SIG-M5 treated with dmso at 0.1 percent for 504 hours (cell line): ENCODE results near the gene IGDCC3.

Experiments used
- DNase-seq: peaks from one replicate; lab custom pipeline; 2025; ENCODE audit not compliant: unreplicated experiment; lab: John Stamatoyannopoulos, UW

Gene IGDCC3

DNA sequence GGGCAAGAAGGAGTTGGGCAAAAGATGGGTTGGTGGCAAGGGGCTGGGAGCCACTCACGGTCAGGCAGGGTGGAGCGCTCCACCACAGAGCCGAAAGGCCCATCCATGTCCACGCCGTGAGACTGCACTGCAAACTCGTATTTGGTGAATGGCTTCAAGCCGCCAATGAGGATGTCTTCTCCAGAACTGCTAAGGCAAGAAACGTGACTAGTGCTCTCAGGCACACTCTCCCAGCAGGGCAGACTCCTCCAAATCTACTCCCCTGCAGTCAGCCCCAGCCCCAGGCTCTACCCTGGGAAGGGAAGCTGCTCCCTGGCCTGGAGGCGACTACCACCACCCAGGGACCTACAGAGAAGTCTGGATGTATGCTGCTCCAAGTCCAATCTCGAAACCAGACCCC, 11.4 kb upstream of the IGDCC3 start:
- DNase-seq, result no peak

DNA sequence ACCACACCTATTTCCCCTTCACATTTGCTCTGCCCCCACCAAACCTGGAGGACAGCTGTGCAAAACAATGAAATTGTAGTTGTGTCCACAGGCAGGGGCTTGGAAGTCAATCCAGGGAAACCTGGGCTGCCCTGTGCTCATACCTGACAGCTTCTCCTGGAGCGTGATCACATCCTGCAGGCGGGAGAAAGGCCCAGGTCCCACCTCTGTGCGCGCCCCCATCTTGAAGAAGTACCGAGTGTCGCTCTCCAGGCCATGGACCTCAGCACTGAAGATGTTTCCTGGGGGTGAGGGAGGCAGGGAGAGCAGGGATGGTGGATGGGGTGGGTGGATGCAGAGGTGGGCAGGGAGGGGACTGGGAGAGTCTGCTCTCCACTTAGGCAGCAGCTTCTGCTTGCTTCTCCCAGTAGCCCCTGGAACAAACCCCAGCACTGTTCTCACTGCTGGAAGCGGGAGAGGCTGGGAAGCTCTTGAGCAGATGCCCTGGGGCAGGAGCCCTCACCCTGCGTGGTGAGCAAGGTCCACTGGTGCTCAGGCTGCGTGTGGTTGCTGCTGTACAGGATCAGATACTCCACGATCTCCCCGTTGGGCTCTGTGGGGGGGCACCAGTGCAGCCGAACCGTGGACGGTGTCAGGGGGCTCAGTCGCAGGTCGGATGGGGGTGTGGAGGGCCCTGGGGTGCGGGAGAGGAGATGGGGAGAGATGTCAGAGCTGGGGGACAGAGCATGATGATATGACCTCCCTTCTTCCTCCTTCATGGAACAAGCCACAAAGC, 10.7 kb upstream of the IGDCC3 start:
- DNase-seq, result no peak

DNA sequence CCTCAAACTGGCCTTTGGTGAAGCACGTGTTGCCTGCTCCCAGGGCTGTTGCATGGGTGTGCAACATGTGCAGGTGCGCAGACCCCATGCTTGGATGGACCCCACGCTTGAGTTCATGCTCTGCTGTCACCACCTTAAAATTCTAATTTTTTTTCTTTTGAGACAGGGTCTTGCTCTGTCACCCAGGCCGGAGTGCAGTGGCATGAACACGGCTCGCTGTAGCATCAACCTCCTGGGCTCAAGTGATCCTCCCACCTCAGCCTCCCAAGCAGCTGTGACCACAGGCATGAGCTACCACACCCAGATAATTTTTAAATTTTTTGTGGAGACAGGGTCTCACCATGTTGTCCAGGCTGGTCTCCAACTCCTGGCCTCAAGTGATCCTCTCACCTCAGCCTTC, 9.1 kb upstream of the IGDCC3 start:
- no peak for DNase-seq

DNA sequence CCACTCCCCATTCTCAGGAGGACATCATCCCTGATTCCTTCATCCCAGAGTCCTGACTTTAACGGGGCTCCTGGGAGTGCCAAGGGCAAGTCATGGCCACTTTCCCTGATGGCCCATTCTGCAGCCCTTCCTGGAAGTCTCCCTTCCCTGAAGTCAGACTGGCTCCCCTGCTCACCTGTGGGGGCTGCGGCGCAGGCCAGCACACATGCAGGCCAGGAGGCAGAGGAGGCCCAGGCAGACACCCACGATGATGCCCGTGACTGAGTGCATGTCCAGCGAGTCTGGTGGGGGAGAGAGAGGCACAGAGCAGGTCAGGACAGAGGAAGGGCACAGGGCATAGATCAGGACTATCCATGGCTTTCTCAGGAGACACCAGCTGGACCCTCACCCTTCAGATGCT, 8.6 kb upstream of the IGDCC3 start:
- no peak for DNase-seq

GRCh38 chr15:65385870-65386258, 8.1 kb upstream of the IGDCC3 start:
- DNase-seq, result no peak

GRCh38 chr15:65384895-65385869, 7.4 kb upstream of the IGDCC3 start:
- peak; percentile 77 for DNase-seq

GRCh38 chr15:65384505-65384894, 6.7 kb upstream of the IGDCC3 start:
- DNase-seq, result no peak

GRCh38 chr15:65383991-65384390, 6.2 kb upstream of the IGDCC3 start:
- no peak for DNase-seq

DNA sequence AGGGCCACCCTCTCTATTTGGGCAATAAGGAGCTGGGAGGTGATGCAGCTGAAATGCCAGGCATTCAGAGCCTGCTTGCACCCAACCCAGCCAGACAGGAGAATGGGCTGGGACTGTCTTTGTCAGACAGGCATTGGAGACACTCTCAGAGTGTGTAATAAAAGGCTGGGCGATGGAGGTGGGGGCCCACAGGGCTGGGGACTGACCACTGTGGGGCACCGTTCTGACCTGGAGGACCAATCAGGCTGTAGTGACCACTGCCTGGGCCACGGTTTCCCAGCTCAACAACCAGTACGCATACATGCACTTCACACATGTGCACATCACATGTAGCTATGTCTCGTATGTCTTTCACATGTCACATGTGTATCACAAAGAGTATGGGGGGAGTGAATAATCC, 5.7 kb upstream of the IGDCC3 start:
- no peak for DNase-seq

DNA sequence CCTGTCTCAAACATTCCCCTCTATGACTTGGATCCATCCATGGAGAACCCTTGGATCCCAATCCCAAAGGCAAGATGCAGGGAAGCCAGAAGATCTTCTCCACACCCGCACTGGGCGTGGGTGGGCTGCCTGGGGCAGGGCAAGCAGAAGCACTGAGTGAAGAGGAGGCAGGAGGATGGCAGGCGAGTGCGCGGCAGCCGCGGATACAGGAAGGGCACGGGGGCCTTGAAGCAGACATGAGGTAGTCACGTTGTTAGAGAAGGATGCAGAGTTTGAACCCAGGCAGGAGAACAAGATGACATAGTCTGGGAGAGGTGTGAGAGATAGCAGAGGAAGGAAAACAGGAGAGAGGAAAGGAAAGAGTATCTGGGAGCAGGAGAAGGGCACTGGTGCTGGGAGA, 5.1 kb upstream of the IGDCC3 start:
- no peak for DNase-seq

DNA sequence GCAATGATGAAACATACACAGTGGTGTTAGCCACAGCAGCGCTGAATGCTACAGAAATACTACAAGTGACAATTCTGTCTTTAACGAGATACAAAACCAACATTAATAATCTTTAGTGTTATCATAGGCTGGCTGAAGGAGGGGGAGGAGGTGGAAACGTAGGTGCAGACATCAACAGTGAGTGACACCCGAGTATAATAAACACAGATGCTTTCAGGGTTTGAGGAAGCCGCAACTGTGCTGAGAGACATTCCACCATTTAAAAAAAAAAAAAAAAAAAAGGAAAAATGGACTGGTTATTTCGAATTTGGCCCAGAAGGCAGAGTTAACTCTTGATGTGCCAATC, 4.3 kb upstream of the IGDCC3 start:
- no peak for DNase-seq

DNA sequence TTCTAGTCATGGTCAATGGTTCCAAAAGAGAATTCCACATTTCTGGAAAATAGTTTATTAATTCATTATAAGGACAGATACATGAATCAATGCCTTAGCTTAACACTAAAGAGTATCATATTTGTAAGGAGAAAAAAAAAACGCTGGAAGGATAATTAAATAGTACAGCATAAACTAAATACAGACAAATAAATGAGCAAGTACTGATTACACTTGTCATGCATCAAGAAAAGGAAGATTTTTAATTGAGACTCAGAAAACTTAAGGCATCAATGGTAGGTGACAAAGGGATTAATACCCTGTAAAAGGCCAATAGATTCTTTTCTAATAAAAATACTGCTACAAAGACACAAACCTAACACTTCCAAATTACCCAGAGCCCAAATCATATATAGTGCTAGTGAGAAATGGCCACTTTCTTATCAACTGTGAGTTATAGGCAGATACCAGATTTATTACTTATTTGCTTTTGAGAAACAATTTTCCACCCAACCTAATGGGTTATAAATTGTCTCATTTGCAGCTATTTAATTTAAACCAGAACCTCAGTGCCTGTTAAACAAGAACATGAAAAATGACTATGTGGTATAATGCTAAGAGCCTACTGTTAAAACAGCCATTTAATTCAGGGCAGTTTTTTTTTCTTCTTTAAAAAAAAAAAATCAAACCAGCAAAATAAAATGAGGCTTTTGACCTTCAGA, 3.8 kb upstream of the IGDCC3 start:
- no peak for DNase-seq

DNA sequence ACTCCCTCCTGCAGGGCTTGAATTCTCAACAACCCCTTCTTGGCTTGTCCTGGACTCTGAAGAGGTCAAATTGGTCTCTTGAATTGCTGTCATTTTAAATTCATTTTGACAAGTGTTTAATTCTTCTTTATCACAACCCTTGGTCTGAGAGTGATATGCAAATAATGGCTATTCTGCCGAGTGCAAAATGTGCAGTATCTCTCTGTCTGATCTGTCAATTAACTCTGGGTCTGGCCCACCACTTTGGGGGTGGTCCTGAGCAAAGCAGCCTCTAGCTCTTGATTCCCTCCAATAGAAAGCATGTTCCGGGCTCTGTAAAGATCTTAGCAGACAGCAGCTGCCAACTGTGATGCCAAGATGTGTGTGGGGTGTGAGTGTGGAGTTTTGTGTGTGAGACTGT, 2.2 kb upstream of the IGDCC3 start:
- no peak for DNase-seq

GRCh38 chr15:65377105-65377975, 462 bp downstream of the IGDCC3 start:
- DNase-seq, result peak; percentile 3

DNA sequence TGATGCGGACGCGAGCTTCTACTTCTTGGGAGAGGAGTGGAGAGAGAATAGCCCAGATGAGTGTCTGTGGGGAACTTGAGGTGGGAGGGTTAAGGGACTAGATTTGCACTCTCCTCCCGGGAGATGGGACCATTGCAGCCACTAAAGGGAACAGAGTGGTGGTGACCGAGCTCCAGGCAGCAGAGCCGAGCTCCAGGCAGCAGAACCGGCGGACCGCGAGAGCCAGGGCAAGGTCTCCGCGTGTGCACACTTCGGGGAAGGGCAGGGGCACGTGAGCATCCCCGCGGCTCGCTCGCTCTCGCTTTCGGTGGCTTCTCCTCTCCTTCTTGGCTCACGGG, 1.1 kb downstream of the IGDCC3 start:
- DNase-seq, result peak; percentile 16

DNA sequence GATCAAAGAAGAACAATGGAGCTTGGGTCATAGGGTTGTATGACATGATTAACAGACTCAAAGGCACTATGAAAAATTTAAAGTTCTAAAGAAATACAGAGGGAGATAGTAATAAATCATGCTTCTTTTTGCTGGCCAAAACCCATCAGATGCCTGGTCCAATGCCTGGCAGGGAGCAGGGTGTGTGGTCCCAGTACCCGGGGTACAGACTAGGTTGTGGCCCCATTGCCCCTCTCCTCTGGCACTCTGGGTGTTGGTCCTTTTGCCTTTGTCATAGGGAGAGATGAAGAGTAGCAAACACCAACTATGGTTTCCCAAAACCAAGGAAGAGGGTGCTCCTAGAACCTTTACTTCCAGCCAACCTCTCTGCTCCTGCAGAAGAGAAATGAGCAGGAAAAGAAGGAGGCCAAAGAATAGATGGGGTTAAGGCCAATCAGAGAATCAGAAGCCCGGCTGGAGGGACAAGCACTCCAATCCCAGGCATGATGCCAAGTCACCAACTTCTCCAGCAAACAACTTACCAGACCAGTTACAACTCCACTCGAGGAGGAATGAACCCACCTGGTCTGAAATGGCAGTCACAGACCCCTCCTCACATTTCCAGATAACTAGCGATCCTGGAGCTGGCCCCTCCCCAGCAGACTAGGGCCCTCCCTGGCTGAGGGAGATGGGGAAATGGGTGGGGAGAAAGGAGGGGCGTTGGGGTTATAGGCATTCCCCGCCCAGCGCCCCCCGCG, 1.8 kb downstream of the IGDCC3 start:
- no peak for DNase-seq

GRCh38 chr15:65374821-65375401, 2.9 kb downstream of the IGDCC3 start:
- DNase-seq, result no peak

DNA sequence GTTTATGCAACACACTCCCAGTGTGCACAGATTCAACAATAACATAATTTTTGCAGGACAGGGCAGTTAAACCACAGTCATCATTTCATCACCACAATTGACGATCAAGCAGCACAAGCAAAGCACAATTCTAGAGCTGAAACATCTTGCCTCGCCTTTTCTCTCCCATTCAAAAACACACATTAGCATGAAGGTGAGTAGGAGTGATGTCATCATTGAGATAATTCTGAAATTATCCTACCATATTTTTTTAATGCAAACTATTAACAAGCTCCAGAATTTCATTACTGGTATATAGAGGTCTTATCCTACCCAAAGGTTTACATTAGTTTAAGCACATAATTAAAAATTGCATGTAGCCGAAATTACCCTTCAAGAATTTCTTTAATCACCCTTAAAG, 3.5 kb downstream of the IGDCC3 start:
- DNase-seq, result no peak

GRCh38 chr15:65373163-65373651, 4.6 kb downstream of the IGDCC3 start:
- DNase-seq, result no peak

GRCh38 chr15:65372787-65373067, 5.1 kb downstream of the IGDCC3 start:
- no peak for DNase-seq
